Stomach smooth muscle (tissue), 2 donors: ENCODE measurements around the gene ZNF638.
A peak's percentile ranks its signal among the peaks of the same experiment; 100 is the strongest.
"Not testable (repeated sequence)": the region's sequence is repeated elsewhere in the genome, so short reads cannot be mapped to it uniquely, and the experiment has no call there.

Source experiments
- H3K27ac ChIP-seq: one replicate; pipeline ENCODE4 v1.7.0; 2013; ENCODE audit warnings: mild to moderate bottlenecking, low read length, inconsistent platforms
- H3K27me3 ChIP-seq, 2 donors: one replicate each; pipeline ENCODE4 v1.7.0; 2013; ENCODE audit warnings: low read length in 2 of 2; ENCODE audit not compliant: insufficient read depth in 2 of 2, control insufficient read depth in 1 of 2
- H3K36me3 ChIP-seq, 2 donors: one replicate each; pipeline ENCODE4 v1.7.0; 2013; ENCODE audit warnings: low read length in 2 of 2; ENCODE audit not compliant: control insufficient read depth in 2 of 2, insufficient read depth in 2 of 2
- H3K4me1 ChIP-seq: one replicate; pipeline ENCODE4 v1.7.0; 2013; ENCODE audit warnings: low read length; ENCODE audit not compliant: control insufficient read depth, insufficient read depth
- H3K4me3 ChIP-seq, 2 donors: one replicate each; pipeline ENCODE4 v1.7.0; 2013; ENCODE audit warnings: low read length in 2 of 2
- H3K9ac ChIP-seq, 2 donors: one replicate each; pipeline ENCODE4 v1.7.0; 2013; ENCODE audit warnings: low read length in 2 of 2, mild to moderate bottlenecking in 1 of 2
- H3K9me3 ChIP-seq, 2 donors: one replicate each; pipeline ENCODE4 v1.7.0; 2013; ENCODE audit warnings: low read length in 2 of 2; ENCODE audit not compliant: control insufficient read depth in 2 of 2
- donor health status: healthy.
- donor health status: Pancreatic carcinoma.

ZNF638 gene

GRCh38 chr2:71428472-71429383, 97.1 kb downstream of the ZNF638 start:
- Histone ChIP-seq H3K4me1 (no peaks in the 10 kb centered on the region), H3K9ac (no peak overlapping the region), H3K36me3 (peaks cover 22 to 42% of the 10 kb centered on the region in 2 donors), H3K9me3 (no peaks in the 10 kb centered on the region), H3K4me3 (no peak overlapping the region), H3K27ac (no peak overlapping the region), H3K27me3 (no peaks in the 10 kb centered on the region)

- H3K9ac ChIP-seq, H3K4me3 ChIP-seq, H3K36me3 ChIP-seq, H3K27ac ChIP-seq, H3K27me3 ChIP-seq, H3K4me1 ChIP-seq, H3K9me3 ChIP-seq: not testable (repeated sequence)
These were observed 113.6 kb downstream of the ZNF638 start for GRCh38 chr2:71445142-71445541.

- no peaks in the 10 kb centered on the region for H3K9me3 ChIP-seq
- no peak overlapping the region for H3K9ac ChIP-seq
- H3K4me3 ChIP-seq = no peak overlapping the region
- peaks cover 10% of the 10 kb centered on the region for H3K4me1 ChIP-seq
- H3K36me3 ChIP-seq = no peaks in the 10 kb centered on the region
- no peak overlapping the region for H3K27ac ChIP-seq
- no peaks in the 10 kb centered on the region for H3K27me3 ChIP-seq
These were observed 114.9 kb downstream of the ZNF638 start for GRCh38 chr2:71446505-71446904.

GRCh38 chr2:71449343-71449742, 117.8 kb downstream of the ZNF638 start:
- Histone ChIP-seq H3K4me3 (no peak overlapping the region), H3K9me3 (no peaks in the 10 kb centered on the region), H3K27ac (no peak overlapping the region), H3K36me3 (no peaks in the 10 kb centered on the region), H3K27me3 (peaks cover 0 to 2% of the 10 kb centered on the region in 2 donors), H3K9ac (no peak overlapping the region), H3K4me1 (peaks cover 36% of the 10 kb centered on the region)

GRCh38 chr2:71451705-71452104, 120.1 kb downstream of the ZNF638 start:
- Histone ChIP-seq H3K4me1 (peaks cover 59% of the 10 kb centered on the region), H3K27ac (peak overlapping the region; percentile 49), H3K36me3 (no peaks in the 10 kb centered on the region), H3K9me3 (no peaks in the 10 kb centered on the region), H3K4me3 (no peak overlapping the region), H3K27me3 (peaks cover 0 to 2% of the 10 kb centered on the region in 2 donors), H3K9ac (no peak overlapping the region)

GRCh38 chr2:71452565-71452964, 121.0 kb downstream of the ZNF638 start:
- H3K27ac ChIP-seq = no peak overlapping the region

GRCh38 chr2:71453404-71454220, 122.0 kb downstream of the ZNF638 start, which contains the start of gene DYSF:
DYSF (plus strand) TSS chr2:71453561.
- Histone ChIP-seq H3K36me3 (no peaks in the 10 kb centered on the region), H3K4me3 (peak within 1 kb of the TSS; percentile 31 to 86), H3K9ac (peak within 1 kb of the TSS; percentile 29 to 71), H3K27me3 (peaks cover 0 to 2% of the 10 kb centered on the region in 2 donors), H3K27ac (peak within 1 kb of the TSS; percentile 89), H3K4me1 (peaks cover 77% of the 10 kb centered on the region), H3K9me3 (no peaks in the 10 kb centered on the region)

More at GRCh38 chr2:71452565-71452964, 121.0 kb downstream of the ZNF638 start:
- Histone ChIP-seq H3K36me3 (no peaks in the 10 kb centered on the region), H3K9ac (no peak overlapping the region), H3K4me3 (peak overlapping the region in 1 of 2 donors; percentile 86), H3K27me3 (peaks cover 0 to 2% of the 10 kb centered on the region in 2 donors), H3K9me3 (no peaks in the 10 kb centered on the region), H3K4me1 (peaks cover 66% of the 10 kb centered on the region)

- Histone ChIP-seq H3K27ac (peak overlapping the region; percentile 89), H3K4me3 (peak overlapping the region; percentile 31 to 86), H3K9ac (peak overlapping the region; percentile 29 to 71), H3K9me3 (no peaks in the 10 kb centered on the region), H3K36me3 (no peaks in the 10 kb centered on the region), H3K27me3 (peaks cover 0 to 2% of the 10 kb centered on the region in 2 donors), H3K4me1 (peaks cover 83% of the 10 kb centered on the region)
These were observed 122.8 kb downstream of the ZNF638 start for GRCh38 chr2:71454221-71455010.

GRCh38 chr2:71455011-71455740, 123.6 kb downstream of the ZNF638 start:
- peak overlapping the region; percentile 49 to 51 for H3K9ac ChIP-seq
- H3K4me3 ChIP-seq = peak overlapping the region; percentile 7 to 86

More at GRCh38 chr2:71455011-71455740, 123.6 kb downstream of the ZNF638 start:
- H3K27me3 ChIP-seq = peaks cover 0 to 2% of the 10 kb centered on the region in 2 donors
- no peaks in the 10 kb centered on the region for H3K9me3 ChIP-seq
- H3K36me3 ChIP-seq = no peaks in the 10 kb centered on the region
- H3K27ac ChIP-seq = peak overlapping the region; percentile 89
- peaks cover 87% of the 10 kb centered on the region for H3K4me1 ChIP-seq
